T-cell (primary cell): Measurements from ENCODE around the gene KCNE4. TPM values are rescaled to one million over a fixed set of nuclear protein-coding genes. Genes with fewer than 3 reads are reported as not detected.

Source experiments
- ATAC-seq, 4 experiments: fragments of 200-7000 bp in 3 of 4; fragments of 150-1000 bp in 1 of 4; cut with Tn5 transposase; replicated peaks in 1 of 4; 1 replicate in 3 of 4; 2 replicates in 1 of 4; pipeline ENCODE4 v1.10.0; 2021; ENCODE audit warnings: moderate library complexity in 3 of 4, mild to moderate bottlenecking in 2 of 4, moderate number of reproducible peaks in 1 of 4
- CTCF ChIA-PET, 2 donors: fragments of 300-600 bp; sonication (Branson Sonifier 250); formaldehyde crosslinking; loops; one replicate each; lab custom pipeline; 2022; ENCODE audit warnings: antibody characterized with exemption in 2 of 2; lab: Charles Lee
- POLR2A ChIA-PET, 2 donors: fragments of 300-600 bp; sonication (Branson Sonifier 250); formaldehyde crosslinking; loops; one replicate each; lab custom pipeline; 2022; ENCODE audit warnings: antibody characterized with exemption in 2 of 2; lab: Charles Lee
- DNase-seq, 35 experiments: peaks; one replicate each; pipeline versions ENCODE4 v3.0.0 to v3.0.0-alpha.2; 2013 to 2023
- H3K27ac ChIP-seq: one replicate; pipeline ENCODE4 v1.5.1; 2013; ENCODE audit warnings: low read length
- H3K27me3 ChIP-seq, 2 experiments: replicated peaks in 1 of 2; 1 replicate in 1 of 2; 2 replicates in 1 of 2; pipeline versions ENCODE4 v1.6.1 to v1.7.0; 2013; ENCODE audit warnings: low read length in 1 of 2, mixed read lengths in 1 of 2; ENCODE audit not compliant: control insufficient read depth in 2 of 2, insufficient read depth in 2 of 2; ENCODE audit errors: extremely low read depth in 1 of 2
- H3K36me3 ChIP-seq, 2 donors: 1 replicate in 1 of 2; 2 replicates in 1 of 2; pipeline versions ENCODE4 v1.6.1 to v1.7.0; 2013; ENCODE audit warnings: low read length in 1 of 2; ENCODE audit not compliant: control insufficient read depth in 2 of 2, insufficient read depth in 1 of 2; ENCODE audit errors: extremely low read depth in 1 of 2
- H3K4me1 ChIP-seq, 2 experiments: 1 replicate in 1 of 2; 2 replicates in 1 of 2; pipeline versions ENCODE4 v1.6.1 to v1.7.0; 2013; ENCODE audit warnings: low read length in 2 of 2, mixed read lengths in 1 of 2; ENCODE audit not compliant: insufficient read depth in 2 of 2, control insufficient read depth in 1 of 2; ENCODE audit errors: extremely low read depth in 1 of 2
- H3K4me3 ChIP-seq, 2 donors: 1 replicate in 1 of 2; 2 replicates in 1 of 2; pipeline versions ENCODE4 v1.5.1 to v1.7.0; 2013; ENCODE audit warnings: mild to moderate bottlenecking in 2 of 2, low read length in 1 of 2, moderate library complexity in 1 of 2; ENCODE audit not compliant: control insufficient read depth in 1 of 2; ENCODE audit errors: extremely low read depth in 1 of 2
- H3K9me3 ChIP-seq: 2 replicates; pipeline ENCODE4 v1.7.0; 2013
- H3K27ac Mint-ChIP-seq, 2 donors: one replicate each; pipeline ENCODE4 v1.8.0; 2020 to 2021; ENCODE audit warnings: mild to moderate bottlenecking in 2 of 2, mixed read lengths in 2 of 2
- H3K27me3 Mint-ChIP-seq, 2 donors: one replicate each; pipeline ENCODE4 v1.8.0; 2021 to 2022; ENCODE audit warnings: mixed read lengths in 2 of 2
- H3K36me3 Mint-ChIP-seq: one replicate; pipeline ENCODE4 v1.8.0; 2021; ENCODE audit warnings: mixed read lengths
- H3K4me1 Mint-ChIP-seq, 3 donors: one replicate each; pipeline ENCODE4 v1.8.0; 2020 to 2022; ENCODE audit warnings: mixed read lengths in 3 of 3, mild to moderate bottlenecking in 1 of 3
- H3K4me3 Mint-ChIP-seq, 3 donors: one replicate each; pipeline ENCODE4 v1.8.0; 2020 to 2022; ENCODE audit warnings: mild to moderate bottlenecking in 3 of 3, mixed read lengths in 3 of 3, moderate library complexity in 3 of 3
- H3K9me3 Mint-ChIP-seq, 3 donors: one replicate each; pipeline ENCODE4 v1.8.0; 2020 to 2022; ENCODE audit warnings: mixed read lengths in 3 of 3
- WGBS: methylation state at CpG from one replicate; pipeline ENCODE4 v1.1.5; 2013; ENCODE audit warnings: missing lambda C conversion rate; ENCODE audit not compliant: insufficient coverage; 5-methylcytosine and 5-hydroxymethylcytosine counted together
- total RNA-seq, 35 experiments: library from RNA in 6 of 35; stranded (reverse) in 6 of 35; fragments of 120-200 nt in 1 of 35; gene quantifications; one replicate each; pipeline versions ENCODE4 v1.2.1 to v1.2.4 and lab custom pipeline; 2013 to 2026

The KCNE4 gene
- not detected for total RNA-seq
- total RNA-seq (2013), result not detected
- 0 to 0.09 (median 0) reads per million in 29 experiments for total RNA-seq (lab: John Stamatoyannopoulos, UW)

DNA sequence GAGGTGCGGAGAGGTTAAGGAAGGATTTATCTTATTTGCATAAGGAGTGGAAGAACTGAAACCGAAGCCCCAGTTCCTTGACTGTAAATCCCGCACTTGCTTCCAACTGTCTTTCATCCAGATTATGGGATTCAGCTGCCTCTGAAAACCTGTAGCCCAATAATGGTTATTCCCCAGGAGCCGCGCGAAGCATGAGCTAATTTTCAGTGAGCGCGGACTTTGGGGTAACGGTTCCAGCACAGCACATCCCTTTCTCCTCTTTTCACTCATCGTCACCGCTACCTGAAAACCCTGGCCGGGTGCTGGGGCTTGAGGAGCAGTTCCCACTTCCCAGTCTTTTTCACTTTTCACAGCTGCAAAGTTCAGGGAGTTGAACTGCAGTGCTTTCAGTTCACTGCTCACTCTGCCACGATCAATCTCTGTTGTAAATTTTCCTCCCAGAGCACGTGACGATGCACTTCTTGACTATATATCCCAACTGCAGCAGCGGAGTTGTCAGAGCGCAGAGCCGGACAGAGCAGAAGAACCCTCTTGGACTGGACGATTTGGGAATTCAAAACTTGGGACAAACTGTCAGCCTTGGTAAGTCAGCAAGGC, at the start of gene KCNE4:
Gene KCNE4, plus strand, starts transcription at position 498 of the 597 bp plus-strand sequence. CDS start 641 bp downstream, outside the sequence.
- CTCF ChIA-PET, result interaction anchor here in 1 of 2 donors (0.5 kb wide), 1 partner anchor 750 kb away, joined by 3 read pairs; no protein-coding TSS in a partner anchor
- Histone ChIP-seq H3K9me3 (no peaks in the 10 kb centered on the region), H3K27me3 (peaks cover 0 to 11% of the 10 kb centered on the region in 2 experiments), H3K36me3 (no peaks in the 10 kb centered on the region), H3K4me3 (no peak within 1 kb of the TSS), H3K27ac (no peak within 1 kb of the TSS), H3K4me1 (no peaks in the 10 kb centered on the region)
- no peak within 1 kb of the TSS for H3K4me3 Mint-ChIP-seq
- 65% methylated on average over 17 of the region's 19 CpGs for WGBS
- H3K36me3 Mint-ChIP-seq, result no peaks in the 10 kb centered on the region
- no peak for ATAC-seq
- POLR2A ChIA-PET, result no interaction called here
- no peaks in the 10 kb centered on the region for H3K4me1 Mint-ChIP-seq
- H3K27me3 Mint-ChIP-seq, result peaks cover 15 to 24% of the 10 kb centered on the region in 2 donors
- DNase-seq, result no peak
- H3K27ac Mint-ChIP-seq, result no peak within 1 kb of the TSS
- H3K9me3 Mint-ChIP-seq, result peaks cover 0 to 3% (median 0%) of the 10 kb centered on the region in 3 donors

GRCh38 chr2:223003191-223003590, 48.8 kb upstream of the KCNE4 start:
- DNase-seq (no peak), ATAC-seq (no peak)
- ChIA-PET CTCF (no interaction called here), POLR2A (no interaction called here)
- H3K4me3 Mint-ChIP-seq, result no peak overlapping the region
- H3K4me3 ChIP-seq, result no peak overlapping the region
- no peaks in the 10 kb centered on the region for H3K36me3 Mint-ChIP-seq
- H3K27ac Mint-ChIP-seq, result no peak overlapping the region
- no peaks in the 10 kb centered on the region for H3K36me3 ChIP-seq
- no peak overlapping the region for H3K27ac ChIP-seq
- 100% methylated on average over 1 of the region's 3 CpGs for WGBS
- no peaks in the 10 kb centered on the region for H3K9me3 Mint-ChIP-seq
- H3K4me1 ChIP-seq, result no peaks in the 10 kb centered on the region
- H3K9me3 ChIP-seq, result no peaks in the 10 kb centered on the region
- H3K27me3 ChIP-seq, result peaks cover 0 to 3% of the 10 kb centered on the region in 2 experiments
- peaks cover 17 to 24% of the 10 kb centered on the region in 2 donors for H3K27me3 Mint-ChIP-seq
- H3K4me1 Mint-ChIP-seq, result no peaks in the 10 kb centered on the region

DNA sequence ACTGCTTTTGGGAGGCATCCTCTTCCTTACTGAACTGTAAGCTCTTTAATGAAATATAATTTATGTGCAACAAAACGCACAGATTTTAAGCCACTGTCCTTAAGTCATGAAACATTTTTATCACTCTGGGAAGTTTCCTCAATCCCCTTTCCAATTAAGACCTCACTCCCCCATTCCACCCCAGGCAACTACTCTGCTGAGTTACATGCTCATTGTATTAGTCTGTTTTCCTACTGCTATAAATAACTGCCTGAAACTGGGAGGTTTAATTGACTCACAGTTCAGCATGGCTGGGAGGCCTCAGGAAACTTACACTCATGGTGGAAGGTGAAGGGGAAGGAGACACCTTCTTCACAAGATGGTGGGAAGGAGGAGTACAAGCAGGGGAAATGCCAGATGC, 46.5 kb upstream of the KCNE4 start:
- POLR2A ChIA-PET, result no interaction called here
- WGBS, result no CpG with 5 or more reads among the region's 1 CpG
- no peak for ATAC-seq

DNA sequence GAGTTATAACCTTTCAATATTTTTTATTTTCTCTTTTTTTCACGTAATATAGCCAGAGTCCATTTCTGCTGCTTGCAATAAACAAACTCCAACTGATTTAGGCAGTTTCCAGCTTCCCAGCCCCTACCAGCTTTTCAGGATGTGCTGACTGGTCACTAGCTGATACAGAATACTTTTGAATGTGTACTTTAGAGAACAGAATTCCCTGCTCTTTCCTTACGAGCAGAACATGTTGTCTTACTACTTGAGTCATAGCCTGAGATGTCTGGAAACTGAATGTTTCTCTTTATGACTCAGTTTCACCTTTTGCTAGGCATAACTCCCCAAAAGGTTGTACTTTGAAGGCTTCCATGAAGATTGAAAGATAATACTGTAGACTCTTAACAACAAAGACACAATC, 44.5 kb upstream of the KCNE4 start:
- Histone ChIP-seq H3K4me3 (no peak overlapping the region), H3K36me3 (no peaks in the 10 kb centered on the region), H3K4me1 (no peaks in the 10 kb centered on the region), H3K27ac (no peak overlapping the region), H3K9me3 (no peaks in the 10 kb centered on the region), H3K27me3 (peaks cover 0 to 3% of the 10 kb centered on the region in 2 experiments)
- no peak for DNase-seq
- ATAC-seq, result no peak
- ChIA-PET CTCF (no interaction called here), POLR2A (no interaction called here)
- H3K4me1 Mint-ChIP-seq, result no peaks in the 10 kb centered on the region
- no peaks in the 10 kb centered on the region for H3K9me3 Mint-ChIP-seq
- H3K27ac Mint-ChIP-seq, result no peak overlapping the region
- H3K4me3 Mint-ChIP-seq, result no peak overlapping the region
- peaks cover 23 to 26% of the 10 kb centered on the region in 2 donors for H3K27me3 Mint-ChIP-seq
- WGBS, result no CpG with 5 or more reads among the region's 2 CpGs
- no peaks in the 10 kb centered on the region for H3K36me3 Mint-ChIP-seq

More for the DNA sequence above, 46.5 kb upstream of the KCNE4 start:
- Histone ChIP-seq H3K4me1 (no peaks in the 10 kb centered on the region), H3K4me3 (no peak overlapping the region), H3K9me3 (no peaks in the 10 kb centered on the region), H3K27ac (no peak overlapping the region), H3K36me3 (no peaks in the 10 kb centered on the region), H3K27me3 (peaks cover 0 to 3% of the 10 kb centered on the region in 2 experiments)
- CTCF ChIA-PET, result no interaction called here
- peaks cover 14 to 20% of the 10 kb centered on the region in 2 donors for H3K27me3 Mint-ChIP-seq
- H3K4me3 Mint-ChIP-seq, result no peak overlapping the region
- no peak overlapping the region for H3K27ac Mint-ChIP-seq
- no peaks in the 10 kb centered on the region for H3K36me3 Mint-ChIP-seq
- no peaks in the 10 kb centered on the region for H3K4me1 Mint-ChIP-seq
- no peak for DNase-seq
- no peaks in the 10 kb centered on the region for H3K9me3 Mint-ChIP-seq

- no peak overlapping the region for H3K27ac ChIP-seq
- Mint-ChIP-seq H3K27me3 (peaks cover 24 to 25% of the 10 kb centered on the region in 2 donors), H3K9me3 (no peaks in the 10 kb centered on the region), H3K36me3 (no peaks in the 10 kb centered on the region), H3K4me1 (no peaks in the 10 kb centered on the region), H3K4me3 (no peak overlapping the region), H3K27ac (no peak overlapping the region)
- ATAC-seq, result no peak
- H3K27me3 ChIP-seq, result peaks cover 0 to 3% of the 10 kb centered on the region in 2 experiments
- WGBS, result 51% methylated on average over 3 of the region's 6 CpGs
- H3K4me1 ChIP-seq, result no peaks in the 10 kb centered on the region
- H3K36me3 ChIP-seq, result no peaks in the 10 kb centered on the region
- ChIA-PET CTCF (no interaction called here), POLR2A (interaction anchor here in 1 of 2 donors (0.6 kb wide), 1 partner anchor 61 kb away, joined by 9 read pairs; no protein-coding TSS in a partner anchor)
- H3K4me3 ChIP-seq, result no peak overlapping the region
- no peak for DNase-seq
- H3K9me3 ChIP-seq, result no peaks in the 10 kb centered on the region
Observed at GRCh38 chr2:223008162-223008561, 43.8 kb upstream of the KCNE4 start.

DNA sequence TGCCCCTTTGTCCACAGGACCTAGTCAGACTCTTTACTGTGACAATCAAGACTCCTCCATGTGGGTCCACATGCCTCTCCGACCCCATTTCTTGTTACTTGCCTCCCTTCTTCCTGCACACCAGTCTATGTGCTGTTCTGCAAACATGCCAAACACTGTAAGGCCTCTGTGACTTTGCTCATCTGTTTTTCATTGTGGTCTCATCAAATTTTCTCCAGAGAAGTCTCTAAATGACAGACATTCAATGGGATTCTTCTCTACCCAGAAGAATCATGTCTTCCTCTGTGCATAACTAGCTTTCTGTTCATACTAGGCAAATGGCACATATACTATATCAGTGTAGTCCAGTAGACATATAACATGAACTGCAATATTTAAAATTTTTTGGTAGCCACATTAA, 43.0 kb upstream of the KCNE4 start:
- no peaks in the 10 kb centered on the region for H3K9me3 Mint-ChIP-seq
- peaks cover 20 to 27% of the 10 kb centered on the region in 2 donors for H3K27me3 Mint-ChIP-seq
- no peak for DNase-seq
- WGBS, result 20% methylated on average over 1 of the region's 1 CpG
- Histone ChIP-seq H3K27me3 (peaks cover 0 to 3% of the 10 kb centered on the region in 2 experiments), H3K36me3 (no peaks in the 10 kb centered on the region), H3K27ac (no peak overlapping the region), H3K4me3 (no peak overlapping the region), H3K9me3 (no peaks in the 10 kb centered on the region), H3K4me1 (no peaks in the 10 kb centered on the region)
- H3K4me1 Mint-ChIP-seq, result no peaks in the 10 kb centered on the region
- POLR2A ChIA-PET, result interaction anchor here in 1 of 2 donors (1.2 kb wide), 1 partner anchor 8 kb away, joined by 4 read pairs; no protein-coding TSS in a partner anchor
- H3K36me3 Mint-ChIP-seq, result no peaks in the 10 kb centered on the region
- H3K27ac Mint-ChIP-seq, result no peak overlapping the region
- no peak for ATAC-seq
- H3K4me3 Mint-ChIP-seq, result no peak overlapping the region
- CTCF ChIA-PET, result no interaction called here
